ENCODE data around the gene SLC18B1. TPM values are rescaled to one million over a fixed set of nuclear protein-coding genes. Genes with fewer than 3 reads are reported as not detected.

The SLC18B1 gene
- total and polyA plus RNA-seq, 2 of the 8 experiments (the other 6 are each of a cell fraction or from before 2014, with no cell fraction given): 17.2 to 23.4 TPM

DNA sequence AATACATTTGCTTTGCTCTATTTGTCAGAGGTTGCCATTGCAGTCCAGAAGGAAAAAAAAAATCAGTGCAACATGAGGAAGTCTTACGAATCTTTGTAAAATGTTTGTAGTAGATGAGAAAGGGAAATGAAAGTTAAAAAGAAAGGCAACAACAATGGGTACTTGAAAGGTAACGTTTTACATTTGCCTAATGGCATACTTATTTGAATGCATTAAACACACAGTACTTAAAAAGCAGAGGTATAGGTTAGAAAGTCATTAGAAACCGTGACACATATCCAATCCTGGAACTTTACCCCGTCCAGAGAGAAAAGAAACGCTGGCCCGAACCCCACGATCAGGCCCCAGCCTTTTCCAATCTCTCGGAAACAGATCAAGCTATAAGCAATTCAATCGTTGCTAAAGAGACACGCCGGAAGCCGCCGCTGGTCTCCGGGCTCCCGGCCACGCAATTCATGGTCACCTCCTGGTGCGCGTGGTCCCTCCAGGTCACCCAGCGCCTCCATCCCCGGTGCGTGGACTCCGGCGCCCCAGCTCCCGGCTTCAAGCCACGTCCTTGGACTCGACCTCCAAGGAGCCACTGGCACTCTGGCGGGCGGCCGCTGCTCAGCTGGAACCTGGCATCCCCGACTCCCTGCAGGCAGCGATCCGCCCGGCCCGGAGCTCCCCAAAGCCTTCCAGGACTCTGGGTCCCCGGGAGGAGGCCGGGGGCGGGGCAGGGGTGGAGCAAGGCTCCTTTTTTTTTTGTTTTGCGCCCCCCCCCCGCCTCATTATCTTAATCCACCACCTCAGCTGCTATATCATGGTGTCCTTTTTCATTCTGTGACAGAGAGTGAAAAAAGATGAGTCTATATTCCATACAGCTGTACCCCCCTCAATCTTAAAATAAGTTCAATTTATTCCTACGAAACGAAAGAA, at the start of gene SLC18B1 (continued):
- TF ChIP-seq CREB1 (IDR thresholded peaks at IDR 0.05) (no peak), TBP (IDR thresholded peaks at IDR 0.05; ENCODE audit: low read depth, low read length) (peak; percentile 41), ATF2 (IDR thresholded peaks at IDR 0.05; ENCODE audit: low read length) (no peak), KDM5A (IDR thresholded peaks at IDR 0.05; ENCODE audit: low read length) (no peak), SIN3A (conservative IDR thresholded peaks at IDR 0.05 in 1 of 2, IDR thresholded peaks at IDR 0.05 in 1 of 2; ENCODE audit: low read depth in 1 of 2, low read length in 2 of 2) (peak in 1 of 2 experiments; percentile 73; a peak in 2 of 4 replicates), EZH2 (IDR thresholded peaks at IDR 0.05; ENCODE audit: low read depth, low read length, severe bottlenecking) (no peak), ZNF274 (IDR thresholded peaks at IDR 0.05; ENCODE audit: borderline replicate concordance, extremely low read depth, low read length) (no peak), NANOG (IDR thresholded peaks at IDR 0.05; ENCODE audit: insufficient read depth, low read depth, low read length, poor library complexity, severe bottlenecking) (no peak), POLR2AphosphoS5 (IDR thresholded peaks at IDR 0.05; ENCODE audit: low read depth, low read length) (0 out of 2 replicates have a peak, but pooled peaks have one; percentile 56), SUZ12 (IDR thresholded peaks at IDR 0.05; ENCODE audit: low read length) (no peak), RBBP5 (IDR thresholded peaks at IDR 0.05; ENCODE audit: borderline replicate concordance, low read depth, low read length) (no peak), EGR1 (IDR thresholded peaks at IDR 0.05; ENCODE audit: borderline replicate concordance, low read depth, low read length) (no peak), RAD21 (IDR thresholded peaks at IDR 0.05 in 1 of 2, conservative IDR thresholded peaks at IDR 0.05 in 1 of 2; ENCODE audit: low read depth in 2 of 2, low read length in 2 of 2) (no peak), KDM1A (IDR thresholded peaks at IDR 0.05; ENCODE audit: borderline replicate concordance, low read length) (no peak), BACH1 (IDR thresholded peaks at IDR 0.05; ENCODE audit: low read length) (no peak), HDAC6 (IDR thresholded peaks at IDR 0.05; ENCODE audit: low read depth, low read length) (no peak), FOSL1 (IDR thresholded peaks at IDR 0.05; ENCODE audit: insufficient read depth, low read depth, low read length) (no peak)
- TF ChIP-seq, protein P1, sequence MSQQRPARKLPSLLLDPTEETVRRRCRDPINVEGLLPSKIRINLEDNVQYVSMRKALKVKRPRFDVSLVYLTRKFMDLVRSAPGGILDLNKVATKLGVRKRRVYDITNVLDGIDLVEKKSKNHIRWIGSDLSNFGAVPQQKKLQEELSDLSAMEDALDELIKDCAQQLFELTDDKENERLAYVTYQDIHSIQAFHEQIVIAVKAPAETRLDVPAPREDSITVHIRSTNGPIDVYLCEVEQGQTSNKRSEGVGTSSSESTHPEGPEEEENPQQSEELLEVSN (IDR thresholded peaks at IDR 0.05): no peak
- TF ChIP-seq, protein P2, sequence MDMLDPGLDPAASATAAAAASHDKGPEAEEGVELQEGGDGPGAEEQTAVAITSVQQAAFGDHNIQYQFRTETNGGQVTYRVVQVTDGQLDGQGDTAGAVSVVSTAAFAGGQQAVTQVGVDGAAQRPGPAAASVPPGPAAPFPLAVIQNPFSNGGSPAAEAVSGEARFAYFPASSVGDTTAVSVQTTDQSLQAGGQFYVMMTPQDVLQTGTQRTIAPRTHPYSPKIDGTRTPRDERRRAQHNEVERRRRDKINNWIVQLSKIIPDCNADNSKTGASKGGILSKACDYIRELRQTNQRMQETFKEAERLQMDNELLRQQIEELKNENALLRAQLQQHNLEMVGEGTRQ (IDR thresholded peaks at IDR 0.05; ENCODE audit: low read length): no peak

Data from H1 (cell line).